GM10248 (cell line): ENCODE measurements around the gene ACSF3.
"Not testable (repeated sequence)": the region's sequence is repeated elsewhere in the genome, so short reads cannot be mapped to it uniquely, and the experiment has no call there.

ENCODE experiments used
- CTCF ChIA-PET: fragments of 300-600 bp; sonication (Branson Sonifier 250); formaldehyde crosslinking; extraction: SDS; loops from one replicate; lab custom pipeline; 2021; ENCODE audit warnings: antibody characterized with exemption; lab: Yijun Ruan, JAX
- POLR2A ChIA-PET: fragments of 350-650 bp; sonication (Branson Sonifier 250); formaldehyde crosslinking; extraction: SDS; loops from one replicate; lab custom pipeline; 2020; ENCODE audit warnings: antibody characterized with exemption; lab: Yijun Ruan, JAX
- DNase-seq: peaks from one replicate; pipeline ENCODE4 v3.0.0; 2012; ENCODE audit errors: extremely low spot score
- CTCF ChIP-seq: IDR thresholded peaks from 2 replicates; pipeline ENCODE4 v1.5.1; 2012; ENCODE audit warnings: mild to moderate bottlenecking, low read depth; ENCODE audit errors: extremely low read depth, missing control alignments, control extremely low read depth

ACSF3 gene

GRCh38 chr16:89071686-89072547 lies 21.7 kb upstream of the ACSF3 start:
- TF ChIP-seq CTCF: no peak
- DNase-seq: no peak
- POLR2A ChIA-PET: no interaction called here
- CTCF ChIA-PET: interaction anchor here (1.0 kb wide), 1 partner anchor 19 kb away, joined by 3 read pairs; no protein-coding TSS in a partner anchor

- CTCF ChIA-PET: no interaction called here
- no peak for DNase-seq
- POLR2A ChIA-PET: no interaction called here
- TF ChIP-seq CTCF: no peak
Measured at GRCh38 chr16:89072548-89073130, 21.0 kb upstream of the ACSF3 start.

DNA sequence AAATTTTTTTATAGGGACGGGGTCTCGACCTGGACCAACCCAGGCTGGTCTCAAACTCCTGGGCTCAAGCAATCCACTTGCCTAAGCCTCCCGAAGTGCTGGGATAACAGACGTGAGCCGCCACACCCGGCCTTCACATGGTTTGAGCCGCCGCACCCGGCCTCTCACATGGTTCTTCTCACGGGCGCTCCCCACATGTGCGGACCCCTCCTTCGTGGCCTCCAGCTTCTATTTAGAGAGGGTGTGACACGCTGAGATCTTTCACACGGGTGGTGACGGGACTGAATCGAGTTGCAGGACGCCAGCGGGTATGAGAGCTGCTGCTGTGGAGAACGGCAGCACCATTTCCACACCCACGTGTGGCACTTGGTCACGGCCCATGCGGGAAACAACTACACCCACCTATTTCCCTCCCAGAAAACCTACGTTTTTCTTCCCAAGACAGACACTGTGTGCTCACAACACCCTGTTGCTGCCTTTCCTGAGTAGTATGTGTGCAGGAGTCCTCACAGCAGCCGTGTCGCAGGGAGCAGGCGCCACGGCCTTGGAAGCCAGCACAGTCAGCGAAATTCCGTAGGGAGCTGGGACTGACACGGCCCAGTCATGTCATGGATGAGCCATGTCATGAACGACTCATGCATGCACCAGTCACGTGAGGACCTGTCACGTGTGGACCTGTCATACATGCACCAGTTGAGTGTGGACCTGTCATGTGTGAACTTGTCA lies 20.1 kb upstream of the ACSF3 start:
- ChIA-PET POLR2A (no interaction called here), CTCF (no interaction called here)
- DNase-seq: no peak
- TF ChIP-seq CTCF: no peak

DNA sequence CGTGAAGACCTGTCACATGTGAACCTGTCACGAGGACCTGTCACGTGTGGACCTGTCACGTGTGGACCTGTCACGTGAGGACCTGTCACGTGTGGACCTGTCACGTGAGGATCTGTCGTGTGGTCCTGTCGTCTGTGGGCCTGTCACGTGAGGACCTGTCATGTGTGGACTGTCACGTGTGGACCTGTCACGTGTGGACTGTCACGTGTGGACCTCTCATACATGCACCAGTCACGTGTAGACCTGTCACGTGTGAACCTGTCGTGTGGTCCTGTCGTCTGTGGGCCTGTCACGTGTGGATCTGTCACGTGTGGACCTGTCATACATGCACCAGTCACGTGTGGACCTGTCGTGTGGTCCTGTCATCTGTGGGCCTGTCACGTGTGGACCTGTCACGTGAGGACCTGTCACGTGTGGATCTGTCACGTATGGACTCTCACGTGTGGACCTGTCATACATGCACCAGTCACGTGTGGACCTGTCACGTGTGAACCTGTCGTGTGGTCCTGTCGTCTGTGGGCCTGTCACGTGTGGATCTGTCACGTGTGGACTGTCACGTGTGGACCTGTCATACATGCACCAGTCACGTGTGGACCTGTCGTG lies 19.5 kb upstream of the ACSF3 start:
- DNase-seq, CTCF ChIA-PET, POLR2A ChIA-PET: not testable (repeated sequence)

GRCh38 chr16:89074803-89075688 lies 18.6 kb upstream of the ACSF3 start:
- CTCF ChIA-PET: no interaction called here
- DNase-seq: no peak
- POLR2A ChIA-PET: no interaction called here
- TF ChIP-seq CTCF: no peak

DNA sequence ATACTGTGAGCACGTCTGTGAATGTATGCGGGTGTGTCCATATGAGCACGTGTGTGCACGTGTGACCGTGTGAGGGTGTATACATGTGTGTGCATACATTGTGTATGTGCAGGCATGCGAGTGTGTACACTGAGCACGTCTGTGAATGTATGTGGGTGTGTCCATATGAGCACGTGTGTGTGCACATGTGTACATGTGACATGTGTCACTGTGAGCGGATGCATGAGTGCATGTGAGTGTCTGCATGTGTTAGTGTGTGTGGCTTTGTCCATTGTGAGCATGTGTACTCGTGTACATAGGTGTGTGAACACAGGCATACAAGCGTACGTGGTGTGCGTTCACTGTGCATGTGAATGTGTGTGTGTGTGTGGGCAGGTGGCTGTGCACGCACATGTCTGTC lies 17.5 kb upstream of the ACSF3 start:
- ChIA-PET POLR2A (no interaction called here), CTCF (no interaction called here)
- TF ChIP-seq CTCF: no peak
- DNase-seq: no peak
